Left lung (tissue), 14 donors: ENCODE results near the gene SLC22A7. TPM values are rescaled to one million over a fixed set of nuclear protein-coding genes. Genes with fewer than 3 reads are reported as not detected.

Experiments used
- ATAC-seq: fragments of 200-7000 bp; cut with Tn5 transposase; one replicate; pipeline ENCODE4 v1.9.1; 2020; ENCODE audit warnings: moderate library complexity
- DNase-seq, 4 donors: peaks; one replicate each; pipeline ENCODE4 v3.0.0-alpha.2; 2013 to 2020
- H3K27ac ChIP-seq, 2 donors: fragments of 200-600 bp; sonication (generic) in 1 of 2; one replicate each; pipeline versions ENCODE4 v1.5.0 to v1.8.0; 2020 to 2021
- H3K27me3 ChIP-seq, 2 donors: fragments of 200-600 bp; sonication (generic) in 1 of 2; one replicate each; pipeline versions ENCODE4 v1.5.0 to v1.8.0; 2020 to 2021
- H3K36me3 ChIP-seq, 2 donors: fragments of 200-600 bp; sonication (generic) in 1 of 2; one replicate each; pipeline versions ENCODE4 v1.5.0 to v1.8.0; 2020 to 2021
- H3K4me1 ChIP-seq, 2 donors: fragments of 200-600 bp; one replicate each; pipeline ENCODE4 v1.8.0; 2021
- H3K4me3 ChIP-seq, 2 donors: fragments of 200-600 bp; sonication (generic) in 1 of 2; one replicate each; pipeline versions ENCODE4 v1.5.0 to v1.8.0; 2020 to 2021; ENCODE audit warnings: mild to moderate bottlenecking in 1 of 2
- H3K9me3 ChIP-seq, 2 donors: fragments of 200-600 bp; sonication (generic) in 1 of 2; one replicate each; pipeline versions ENCODE4 v1.5.0 to v1.8.0; 2020 to 2021
- intact Hi-C, 2 donors: fragments of 100-400 bp; cut with DNase I; formaldehyde crosslinking; loops; one replicate each; pipeline versions ENCODE4 v1.11.2 to v1.14.2; 2022
- long read RNA-seq, 12 donors: library from polyadenylated mRNA in 2 of 12; unstranded in 2 of 12; transcript quantifications; one replicate each; pipeline ENCODE4 v2.0.0 and lab custom pipeline, GENCODE V29; 2019 to 2026
- polyA plus RNA-seq, 6 donors: library from polyadenylated mRNA; unstranded; fragments of 120-200 nt; gene quantifications; one replicate each; pipeline ENCODE4 v1.2.1, GENCODE V29; 2013; ENCODE audit not compliant: insufficient read length in 6 of 6
- total RNA-seq, 2 donors: library from RNA; stranded (reverse); fragmentation: NEBNext Ultra II Directional; extraction: Animal tissue kit (Norgen Biotek cat#: 25700); gene quantifications; one replicate each; pipeline ENCODE4 v1.2.1, GENCODE V29; 2021
- TF ChIP-seq, protein P1 (sequence below), 2 donors: fragments of 200-600 bp; sonication (generic) in 1 of 2; IDR thresholded peaks; one replicate each; pipeline versions ENCODE4 v1.5.0 to v1.8.0; 2021; ENCODE audit warnings: antibody characterized with exemption in 2 of 2
- donor health status: DM: no; HTN: yes; CAD: no.
- donor health status: DM: no; HTN: no; CAD: no.

SLC22A7 gene, protein sequence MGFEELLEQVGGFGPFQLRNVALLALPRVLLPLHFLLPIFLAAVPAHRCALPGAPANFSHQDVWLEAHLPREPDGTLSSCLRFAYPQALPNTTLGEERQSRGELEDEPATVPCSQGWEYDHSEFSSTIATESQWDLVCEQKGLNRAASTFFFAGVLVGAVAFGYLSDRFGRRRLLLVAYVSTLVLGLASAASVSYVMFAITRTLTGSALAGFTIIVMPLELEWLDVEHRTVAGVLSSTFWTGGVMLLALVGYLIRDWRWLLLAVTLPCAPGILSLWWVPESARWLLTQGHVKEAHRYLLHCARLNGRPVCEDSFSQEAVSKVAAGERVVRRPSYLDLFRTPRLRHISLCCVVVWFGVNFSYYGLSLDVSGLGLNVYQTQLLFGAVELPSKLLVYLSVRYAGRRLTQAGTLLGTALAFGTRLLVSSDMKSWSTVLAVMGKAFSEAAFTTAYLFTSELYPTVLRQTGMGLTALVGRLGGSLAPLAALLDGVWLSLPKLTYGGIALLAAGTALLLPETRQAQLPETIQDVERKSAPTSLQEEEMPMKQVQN
- total RNA-seq (not detected), polyA plus RNA-seq (under 1 TPM in 5 of 6 donors, not detected in 1; 0.07 to 0.28 (median 0.20) TPM)
- long read RNA-seq, donor 1: 0 reads
- long read RNA-seq, donor 2: 0 reads
- long read RNA-seq, donor 3: 0 reads
- long read RNA-seq, donor 4: 0 reads
- long read RNA-seq, donor 5: 0 reads
- long read RNA-seq, donor 6: 0 reads
- long read RNA-seq, donor 7: 0 reads
- long read RNA-seq, donor 8: 0 reads
- long read RNA-seq, donor 9: 0 reads
- long read RNA-seq, donor 10: 0 reads
- long read RNA-seq, donor 11: 0 reads
- long read RNA-seq, donor 12: 0 reads

DNA sequence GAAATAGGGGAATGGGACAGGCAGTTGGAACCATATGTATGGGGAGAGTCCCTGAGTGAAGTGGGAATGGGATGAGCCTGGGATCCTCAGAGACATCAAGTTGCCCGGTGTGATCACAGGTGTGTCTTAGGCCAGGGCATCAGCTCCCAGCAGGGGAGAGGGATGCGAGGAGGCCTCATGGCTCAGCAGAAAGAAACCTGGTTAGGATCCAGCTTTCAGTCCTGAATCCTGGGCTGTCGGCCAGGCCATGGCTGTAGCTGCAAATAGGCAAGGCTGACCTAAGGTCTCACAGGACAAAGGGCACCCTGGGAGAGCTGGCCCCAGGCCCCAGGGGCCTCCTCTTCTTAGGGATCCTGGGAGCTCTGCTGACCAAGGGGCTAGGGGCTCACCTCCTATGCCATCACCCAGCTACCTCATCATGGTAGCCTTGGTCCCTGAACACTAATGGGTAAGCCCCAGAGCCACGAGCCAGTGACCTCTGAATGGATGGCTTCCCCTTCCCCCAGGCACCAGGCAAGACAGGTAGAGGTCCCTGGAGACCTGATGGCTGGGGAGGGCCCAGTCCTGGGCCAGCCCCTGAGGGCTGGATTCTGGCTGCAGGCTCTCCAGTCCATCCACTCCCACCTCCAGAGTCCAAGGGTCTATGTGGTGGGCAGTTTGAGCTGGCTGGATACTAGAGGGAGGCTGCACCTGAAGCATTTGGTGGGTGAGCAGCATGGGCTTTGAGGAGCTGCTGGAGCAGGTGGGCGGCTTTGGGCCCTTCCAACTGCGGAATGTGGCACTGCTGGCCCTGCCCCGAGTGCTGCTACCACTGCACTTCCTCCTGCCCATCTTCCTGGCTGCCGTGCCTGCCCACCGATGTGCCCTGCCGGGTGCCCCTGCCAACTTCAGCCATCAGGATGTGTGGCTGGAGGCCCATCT, at the start of gene SLC22A7:
TSS of gene SLC22A7 (plus strand) at position 617 of the 921 bp plus-strand sequence. CDS start at position 716, 99 bp downstream.
- ATAC-seq (no peak), DNase-seq (no peak)
- Histone ChIP-seq H3K9me3 (no peaks in the 10 kb centered on the region), H3K4me1 (no peaks in the 10 kb centered on the region), H3K36me3 (no peaks in the 10 kb centered on the region), H3K4me3 (no peak within 1 kb of the TSS), H3K27ac (no peak within 1 kb of the TSS), H3K27me3 (peaks cover 0 to 49% of the 10 kb centered on the region in 2 donors)
- TF ChIP-seq, protein P1, sequence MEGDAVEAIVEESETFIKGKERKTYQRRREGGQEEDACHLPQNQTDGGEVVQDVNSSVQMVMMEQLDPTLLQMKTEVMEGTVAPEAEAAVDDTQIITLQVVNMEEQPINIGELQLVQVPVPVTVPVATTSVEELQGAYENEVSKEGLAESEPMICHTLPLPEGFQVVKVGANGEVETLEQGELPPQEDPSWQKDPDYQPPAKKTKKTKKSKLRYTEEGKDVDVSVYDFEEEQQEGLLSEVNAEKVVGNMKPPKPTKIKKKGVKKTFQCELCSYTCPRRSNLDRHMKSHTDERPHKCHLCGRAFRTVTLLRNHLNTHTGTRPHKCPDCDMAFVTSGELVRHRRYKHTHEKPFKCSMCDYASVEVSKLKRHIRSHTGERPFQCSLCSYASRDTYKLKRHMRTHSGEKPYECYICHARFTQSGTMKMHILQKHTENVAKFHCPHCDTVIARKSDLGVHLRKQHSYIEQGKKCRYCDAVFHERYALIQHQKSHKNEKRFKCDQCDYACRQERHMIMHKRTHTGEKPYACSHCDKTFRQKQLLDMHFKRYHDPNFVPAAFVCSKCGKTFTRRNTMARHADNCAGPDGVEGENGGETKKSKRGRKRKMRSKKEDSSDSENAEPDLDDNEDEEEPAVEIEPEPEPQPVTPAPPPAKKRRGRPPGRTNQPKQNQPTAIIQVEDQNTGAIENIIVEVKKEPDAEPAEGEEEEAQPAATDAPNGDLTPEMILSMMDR (IDR thresholded peaks at IDR 0.05): no peak
- intact Hi-C loops: no loop called here

DNA sequence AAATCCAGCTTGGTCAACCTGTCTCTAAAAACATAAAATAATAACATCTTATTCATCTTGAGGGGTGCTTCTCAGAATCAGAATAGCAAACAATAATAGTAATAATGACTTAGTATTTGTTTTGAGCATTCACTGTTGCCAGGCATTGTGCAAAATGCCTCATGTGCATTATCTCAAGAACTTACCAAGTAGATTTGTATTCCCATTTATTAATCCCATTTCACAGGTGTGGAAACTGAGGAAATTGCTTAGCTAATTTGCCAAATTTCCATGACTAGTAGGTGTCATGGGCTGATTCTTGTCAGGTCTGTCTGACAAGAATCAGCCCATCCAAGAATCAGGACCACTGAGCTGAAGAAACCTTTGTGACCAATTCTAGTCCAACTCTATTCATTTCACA, 49.3 kb upstream of the SLC22A7 start:
- Histone ChIP-seq H3K9me3 (no peaks in the 10 kb centered on the region), H3K4me3 (no peak overlapping the region), H3K4me1 (peaks cover 0 to 19% of the 10 kb centered on the region in 2 donors), H3K27me3 (peaks cover 10 to 87% of the 10 kb centered on the region in 2 donors), H3K27ac (no peak overlapping the region), H3K36me3 (no peaks in the 10 kb centered on the region)
- intact Hi-C loops: no loop called here
- ATAC-seq: no peak
- DNase-seq: no peak
- TF ChIP-seq, protein P1 (IDR thresholded peaks at IDR 0.05): no peak

DNA sequence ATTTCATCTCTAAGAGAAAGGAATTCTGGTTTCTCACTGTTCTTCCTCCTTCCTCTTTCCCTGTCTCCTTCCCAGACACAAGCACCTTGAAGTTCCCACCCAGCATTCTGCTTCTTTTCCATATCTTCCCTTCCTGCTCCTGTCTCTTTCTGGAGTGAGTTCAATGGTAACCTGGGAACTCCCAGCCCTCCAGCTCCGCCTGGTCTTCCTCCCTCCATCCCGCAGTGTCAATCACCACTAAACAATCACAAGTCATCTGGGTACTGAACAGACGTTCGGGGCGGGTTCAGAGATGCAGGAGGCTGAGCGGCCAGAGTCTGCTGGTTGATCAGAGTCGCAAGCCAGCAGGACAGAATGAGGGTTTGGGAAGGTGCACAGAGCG, 47.1 kb upstream of the SLC22A7 start:
- H3K36me3 ChIP-seq: no peaks in the 10 kb centered on the region
- H3K9me3 ChIP-seq: no peaks in the 10 kb centered on the region
- peaks cover 7 to 67% of the 10 kb centered on the region in 2 donors for H3K27me3 ChIP-seq
- no peak overlapping the region for H3K4me3 ChIP-seq
- peaks cover 0 to 19% of the 10 kb centered on the region in 2 donors for H3K4me1 ChIP-seq
- intact Hi-C loops: no loop called here
- DNase-seq (no peak), ATAC-seq (no peak)
- no peak overlapping the region for H3K27ac ChIP-seq
- TF ChIP-seq, protein P1 (IDR thresholded peaks at IDR 0.05): no peak

DNA sequence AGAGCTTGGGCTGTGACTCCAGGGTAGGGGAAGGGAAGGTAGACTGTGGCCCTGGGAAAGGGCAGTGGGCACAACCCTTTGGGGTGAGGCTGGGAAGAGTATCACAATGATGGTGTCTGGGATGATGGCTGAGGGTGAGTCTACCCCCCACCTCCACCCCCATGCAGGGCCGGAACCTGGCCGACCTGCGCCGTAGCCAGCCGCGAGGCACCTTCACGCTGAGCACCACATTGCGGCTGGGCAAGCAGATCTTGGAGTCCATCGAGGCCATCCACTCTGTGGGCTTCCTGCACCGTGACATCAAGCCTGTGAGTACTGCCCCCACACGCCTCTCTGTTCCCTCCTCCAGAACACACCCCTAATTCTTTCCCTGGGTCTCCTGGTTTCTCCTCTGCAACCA, 44.7 kb upstream of the SLC22A7 start:
- Histone ChIP-seq H3K27ac (no peak overlapping the region), H3K9me3 (no peaks in the 10 kb centered on the region), H3K4me1 (no peaks in the 10 kb centered on the region), H3K4me3 (no peak overlapping the region), H3K27me3 (peaks cover 7 to 48% of the 10 kb centered on the region in 2 donors), H3K36me3 (no peaks in the 10 kb centered on the region)
- ATAC-seq (no peak), DNase-seq (no peak)
- TF ChIP-seq, protein P1 (IDR thresholded peaks at IDR 0.05): no peak
- intact Hi-C loops: no loop called here
